ENCODE measurements around the gene ASZ1. TPM values are rescaled to one million over a fixed set of nuclear protein-coding genes. Genes with fewer than 3 reads are reported as not detected.

The ASZ1 gene
- total and polyA plus RNA-seq, 3 donors from 2014 or later = 18.1 to 27.6 (median 18.4) TPM

DNA sequence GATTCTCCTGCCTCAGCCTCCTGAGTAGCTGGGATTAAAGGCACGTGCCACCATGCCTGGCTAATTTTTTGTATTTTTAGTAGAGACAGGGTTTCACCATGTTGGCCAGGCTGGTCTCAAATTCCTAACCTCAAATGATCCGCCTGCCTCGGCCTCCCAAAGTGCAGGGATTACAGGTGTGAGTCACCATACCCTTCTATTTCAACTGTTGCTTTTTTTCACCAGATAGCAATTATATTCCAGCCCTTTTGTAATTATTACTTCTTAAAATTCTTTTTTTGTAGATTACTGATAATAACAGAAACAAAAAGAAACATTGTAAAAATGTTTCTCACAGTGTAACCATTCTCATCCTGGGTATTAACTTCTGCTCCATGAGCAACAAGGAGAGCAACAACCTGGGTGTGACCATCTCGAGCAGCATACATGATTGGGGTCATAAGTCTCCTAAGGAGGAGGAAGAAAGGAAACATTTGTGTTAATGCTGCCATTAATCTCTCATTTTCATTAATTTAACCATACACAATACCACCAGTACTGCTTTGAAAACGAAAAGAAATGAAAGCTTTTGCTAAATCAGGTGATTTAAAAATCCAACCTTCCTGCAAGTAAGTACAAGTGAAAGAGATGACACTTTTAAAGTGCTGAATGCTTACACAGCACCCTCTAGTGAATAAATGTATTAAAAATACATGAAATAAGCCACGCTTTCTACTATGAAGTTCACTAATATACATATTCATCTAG is 41.8 kb downstream of the ASZ1 start:
- Histone ChIP-seq H3K27me3 (no peaks in the 10 kb centered on the region), H3K36me3 (ENCODE audit: low read depth, missing control alignments) (no peaks in the 10 kb centered on the region), H3K4me3 (no peak overlapping the region), H3K4me1 (no peaks in the 10 kb centered on the region), H3K27ac (no peak overlapping the region), H3K9me3 (no peaks in the 10 kb centered on the region)
- TF ChIP-seq POLR2A (IDR thresholded peaks at IDR 0.05) = no peak
- TF ChIP-seq CTCF (IDR thresholded peaks at IDR 0.05) = peak in 1 of 3 experiments; percentile 9
- 48 to 50% methylated on average over 6 of the region's 6 CpGs for WGBS, 2 donors
- DNase-seq = no peak
- intact Hi-C loops (cut with DNase I; ENCODE audit: low total_unique reads) = no loop called here

DNA sequence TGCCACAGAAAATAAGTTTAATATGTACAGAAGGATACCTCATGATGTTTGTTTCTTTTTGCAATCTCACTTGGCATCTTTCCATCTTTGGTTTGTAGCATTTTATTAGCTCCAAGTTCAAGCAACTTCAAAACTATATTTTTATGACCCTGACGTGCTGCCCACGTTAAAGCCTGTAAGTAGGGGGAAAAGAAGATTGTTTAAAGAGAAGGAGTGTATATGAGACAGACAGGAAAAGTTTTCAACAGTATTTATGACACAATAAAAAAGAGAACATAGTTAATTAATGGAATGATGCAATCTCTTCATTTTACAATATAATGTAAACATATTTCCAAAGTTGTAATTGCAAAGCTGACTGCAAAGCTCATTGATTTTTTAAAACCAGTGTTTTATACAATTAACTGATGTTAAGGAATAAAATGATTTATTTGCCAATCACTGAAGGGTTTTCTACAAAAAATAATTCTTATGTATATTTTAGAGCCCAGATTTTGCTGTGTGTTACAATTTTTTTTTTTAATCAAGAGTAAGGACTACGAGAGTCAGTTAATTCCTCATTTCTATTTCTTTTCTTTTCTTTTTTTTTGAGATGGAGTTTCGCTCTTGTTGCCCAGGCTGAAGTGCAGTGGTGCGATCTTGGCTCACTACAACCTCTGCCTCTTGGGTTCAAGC is 42.5 kb downstream of the ASZ1 start:
- Histone ChIP-seq H3K9me3 (no peaks in the 10 kb centered on the region), H3K27ac (no peak overlapping the region), H3K27me3 (no peaks in the 10 kb centered on the region), H3K36me3 (ENCODE audit: low read depth, missing control alignments) (no peaks in the 10 kb centered on the region), H3K4me1 (no peaks in the 10 kb centered on the region), H3K4me3 (no peak overlapping the region)
- WGBS, 2 donors = 62 to 64% methylated on average over 5 of the region's 5 CpGs
- TF ChIP-seq POLR2A (IDR thresholded peaks at IDR 0.05) (no peak), CTCF (IDR thresholded peaks at IDR 0.05) (no peak)
- DNase-seq = no peak
- intact Hi-C loops (cut with DNase I; ENCODE audit: low total_unique reads) = no loop called here

DNA sequence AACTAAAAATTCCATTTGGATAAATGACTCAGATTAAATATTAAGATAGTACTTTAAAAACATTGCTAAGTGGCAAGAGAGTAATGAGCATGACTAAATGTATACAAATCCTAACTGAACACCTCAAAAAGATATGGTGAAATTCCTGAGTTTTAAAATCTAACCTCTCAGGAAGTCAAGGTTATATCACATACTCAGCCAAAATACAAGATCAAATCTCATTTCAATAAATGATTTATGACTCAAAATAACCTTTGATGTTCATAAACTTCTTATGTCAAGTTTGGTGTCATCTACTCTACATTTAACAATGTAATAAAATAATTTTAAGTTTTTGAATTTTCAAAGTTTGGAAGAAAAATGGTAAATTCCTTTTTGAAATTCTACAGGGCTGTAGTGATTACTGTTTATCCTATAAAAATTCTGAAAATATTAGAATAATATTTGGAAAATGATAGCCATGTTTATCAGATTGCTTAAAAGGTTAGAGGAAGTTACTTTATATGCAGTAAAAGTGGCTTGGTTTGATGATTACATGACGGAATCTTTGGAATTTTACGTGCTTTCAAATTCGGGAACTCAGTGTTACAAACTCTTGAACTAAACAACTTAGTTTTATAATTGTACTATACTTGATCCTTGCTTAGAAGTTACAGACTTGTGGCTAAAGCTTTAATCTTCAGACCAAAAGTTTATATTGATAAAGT is 43.7 kb downstream of the ASZ1 start:
- WGBS, 2 donors = 52 to 71% methylated on average over 3 of the region's 3 CpGs
- H3K36me3 ChIP-seq (ENCODE audit: low read depth, missing control alignments) = no peaks in the 10 kb centered on the region
- no peaks in the 10 kb centered on the region for H3K4me1 ChIP-seq
- H3K9me3 ChIP-seq = no peaks in the 10 kb centered on the region
- DNase-seq = no peak
- no peak overlapping the region for H3K4me3 ChIP-seq
- no peaks in the 10 kb centered on the region for H3K27me3 ChIP-seq
- H3K27ac ChIP-seq = no peak overlapping the region
- TF ChIP-seq CTCF (IDR thresholded peaks at IDR 0.05) (no peak), POLR2A (IDR thresholded peaks at IDR 0.05) (no peak)
- intact Hi-C loops (cut with DNase I; ENCODE audit: low total_unique reads) = no loop called here

DNA sequence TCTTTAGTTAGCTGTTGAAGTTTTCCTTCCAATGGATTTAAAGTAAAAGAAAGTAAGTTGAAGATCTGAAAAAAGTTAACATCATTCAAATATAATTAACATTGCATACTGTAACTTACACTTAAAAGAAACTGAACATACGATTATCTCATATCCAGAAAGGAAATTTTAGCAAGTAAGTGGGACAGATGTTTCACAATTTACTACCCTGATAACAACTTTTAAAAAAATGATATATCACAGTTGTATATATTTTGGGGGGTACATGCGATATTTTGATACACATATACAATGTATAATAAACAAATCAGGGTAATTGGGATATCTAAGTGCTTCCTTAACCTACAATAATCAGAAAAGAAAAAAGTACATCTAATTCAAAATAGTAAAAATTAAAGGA is 44.2 kb downstream of the ASZ1 start:
- intact Hi-C loops (cut with DNase I; ENCODE audit: low total_unique reads) = no loop called here
- Histone ChIP-seq H3K4me1 (no peaks in the 10 kb centered on the region), H3K4me3 (no peak overlapping the region), H3K27ac (no peak overlapping the region), H3K9me3 (no peaks in the 10 kb centered on the region), H3K36me3 (ENCODE audit: low read depth, missing control alignments) (no peaks in the 10 kb centered on the region), H3K27me3 (no peaks in the 10 kb centered on the region)
- WGBS, 2 donors = 83 to 85% methylated on average over 2 of the region's 2 CpGs
- TF ChIP-seq POLR2A (IDR thresholded peaks at IDR 0.05) (no peak), CTCF (IDR thresholded peaks at IDR 0.05) (no peak)
- DNase-seq = no peak
